ENCODE data around the gene MAPK1.

GRCh38 chr22:21765909-21766529, 101.4 kb downstream of the MAPK1 start:
- no peak for TF ChIP-seq CTCF (IDR thresholded peaks at IDR 0.05)
- no peak for TF ChIP-seq POLR2A (IDR thresholded peaks at IDR 0.05)
- TF ChIP-seq EP300 (IDR thresholded peaks at IDR 0.05) = no peak

Measured in suprapubic skin (tissue), 3 donors.